GM18508 (cell line): ENCODE data around the gene FAM163B.

ENCODE experiments used
- ATAC-seq: cut with Tn5 transposase; IDR thresholded peaks from one replicate; pipeline ENCODE4 v1.9.1; 2021; ENCODE audit warnings: moderate number of reproducible peaks; ENCODE audit not compliant: insufficient read depth, unreplicated experiment

Gene FAM163B

DNA sequence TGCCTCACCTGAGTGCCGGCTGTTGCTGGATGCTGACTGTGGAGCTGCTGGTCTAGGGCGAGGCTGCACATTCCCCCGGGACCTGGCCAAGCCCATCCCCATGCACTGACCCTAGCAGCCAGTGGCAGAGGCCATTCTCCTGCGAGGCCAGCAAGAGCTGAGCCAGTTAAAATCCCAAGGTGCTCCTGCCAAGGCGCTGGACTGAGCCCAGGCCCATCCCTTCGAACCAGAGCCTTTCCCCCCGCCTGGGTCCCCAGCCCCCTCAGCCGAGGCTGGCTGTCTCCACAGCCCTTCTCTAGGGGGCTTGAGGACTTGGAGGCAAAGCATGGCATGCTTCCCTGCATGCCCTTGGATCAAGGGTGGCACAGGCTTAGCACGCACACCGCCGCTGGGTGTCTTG lies 73.1 kb downstream of the FAM163B start:
- no peak for ATAC-seq

DNA sequence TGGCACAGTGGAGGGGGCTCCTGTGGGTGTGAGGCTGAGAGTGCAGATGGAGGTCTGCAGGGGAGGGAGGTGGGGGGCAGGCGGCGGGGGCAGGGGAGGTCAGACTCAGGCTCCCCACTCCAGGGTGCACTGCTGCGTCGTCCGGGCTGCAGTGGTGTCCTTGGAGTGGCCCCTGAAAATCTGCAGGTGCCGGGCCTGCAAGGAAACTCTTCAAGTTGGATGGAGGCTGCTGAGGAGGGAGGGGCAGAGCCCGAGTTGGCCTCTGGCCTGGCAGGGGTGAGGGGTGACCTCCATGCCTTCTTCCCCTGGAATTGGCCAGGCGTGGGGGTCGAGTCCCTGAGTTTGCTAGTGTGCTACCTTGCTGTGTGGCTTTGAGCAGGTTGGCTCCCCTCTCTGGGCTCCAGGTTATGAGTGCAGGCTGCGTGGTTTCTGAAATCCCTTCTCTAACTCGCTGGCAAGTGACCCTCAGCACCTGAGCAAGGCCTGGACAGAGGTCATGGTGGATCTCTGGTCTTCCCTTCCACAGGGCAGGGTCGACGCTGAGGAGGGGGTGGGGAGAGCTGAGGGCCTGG lies 73.8 kb downstream of the FAM163B start:
- no peak for ATAC-seq

DNA sequence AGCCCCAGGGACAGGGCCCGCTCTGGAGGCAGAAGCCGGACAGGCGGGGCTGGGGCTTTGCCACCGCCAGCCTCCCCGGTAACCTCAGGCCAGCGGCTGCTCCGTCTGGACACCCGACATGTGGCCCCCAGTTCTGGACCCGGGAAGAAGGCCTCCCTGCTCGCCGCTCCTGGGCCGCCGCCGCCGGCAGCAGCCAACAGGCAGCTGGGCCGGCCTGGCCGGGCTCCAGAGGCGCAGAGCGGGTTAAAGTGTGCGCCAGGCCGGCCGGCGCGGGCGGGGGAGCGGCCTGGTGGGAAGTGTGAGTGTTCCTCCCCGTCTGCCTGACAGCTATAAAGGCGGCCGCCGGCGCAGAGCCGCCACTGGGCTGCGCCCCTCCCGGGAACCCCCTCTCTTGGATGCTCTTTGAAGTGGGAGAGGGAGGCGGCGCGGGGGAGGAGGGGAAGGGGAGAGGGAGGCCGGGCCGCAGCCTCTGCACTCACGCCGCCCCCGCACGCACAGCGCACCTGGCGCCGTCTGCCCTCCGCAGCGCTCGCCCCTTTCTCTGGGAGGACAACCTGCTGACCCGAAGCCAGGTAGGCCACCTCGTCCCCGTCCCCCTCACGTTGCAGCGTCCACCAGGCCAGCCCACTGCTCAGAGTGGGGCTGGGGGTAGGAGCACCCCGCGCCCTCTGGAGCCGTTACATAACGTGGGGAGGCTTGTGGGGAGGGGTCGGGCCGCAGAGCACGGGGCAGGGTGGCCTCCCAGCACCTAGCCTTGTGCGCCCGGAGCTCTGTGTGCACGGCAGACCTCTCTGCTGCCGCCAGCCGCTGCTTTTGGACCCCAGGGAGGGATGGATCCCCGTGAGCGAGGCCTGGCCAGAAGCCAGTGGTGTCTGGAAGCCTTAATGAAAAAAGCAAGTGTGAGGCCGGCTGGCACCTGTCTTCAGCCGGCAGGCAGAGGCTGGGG lies 74.6 kb downstream of the FAM163B start, which contains the start of gene ADAMTSL2:
ADAMTSL2 (plus strand) TSS at position 359 of the 946 bp plus-strand sequence. CDS start 2,009 bp downstream, outside the sequence.
- no peak for ATAC-seq

DNA sequence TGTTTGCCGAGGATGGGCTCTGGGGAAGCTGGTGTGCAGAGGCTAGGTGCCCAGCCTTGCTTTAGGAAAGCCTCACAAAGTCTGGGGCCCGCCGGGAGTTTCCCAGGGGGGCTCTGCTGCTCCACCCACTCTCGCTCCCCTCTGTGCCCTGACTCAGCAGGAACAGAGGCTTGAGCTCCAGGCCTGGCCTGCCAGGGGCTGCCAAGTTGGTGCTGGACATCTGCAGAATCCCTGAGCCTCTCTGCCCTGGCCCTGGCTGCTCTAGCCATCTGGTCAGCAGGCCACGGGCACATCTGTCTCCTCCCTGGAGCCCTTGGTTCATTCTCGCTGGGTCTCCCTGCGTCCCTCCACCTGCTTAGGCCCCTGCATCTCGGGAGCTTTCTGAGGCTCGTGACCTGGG lies 75.3 kb downstream of the FAM163B start:
- ATAC-seq: no peak

DNA sequence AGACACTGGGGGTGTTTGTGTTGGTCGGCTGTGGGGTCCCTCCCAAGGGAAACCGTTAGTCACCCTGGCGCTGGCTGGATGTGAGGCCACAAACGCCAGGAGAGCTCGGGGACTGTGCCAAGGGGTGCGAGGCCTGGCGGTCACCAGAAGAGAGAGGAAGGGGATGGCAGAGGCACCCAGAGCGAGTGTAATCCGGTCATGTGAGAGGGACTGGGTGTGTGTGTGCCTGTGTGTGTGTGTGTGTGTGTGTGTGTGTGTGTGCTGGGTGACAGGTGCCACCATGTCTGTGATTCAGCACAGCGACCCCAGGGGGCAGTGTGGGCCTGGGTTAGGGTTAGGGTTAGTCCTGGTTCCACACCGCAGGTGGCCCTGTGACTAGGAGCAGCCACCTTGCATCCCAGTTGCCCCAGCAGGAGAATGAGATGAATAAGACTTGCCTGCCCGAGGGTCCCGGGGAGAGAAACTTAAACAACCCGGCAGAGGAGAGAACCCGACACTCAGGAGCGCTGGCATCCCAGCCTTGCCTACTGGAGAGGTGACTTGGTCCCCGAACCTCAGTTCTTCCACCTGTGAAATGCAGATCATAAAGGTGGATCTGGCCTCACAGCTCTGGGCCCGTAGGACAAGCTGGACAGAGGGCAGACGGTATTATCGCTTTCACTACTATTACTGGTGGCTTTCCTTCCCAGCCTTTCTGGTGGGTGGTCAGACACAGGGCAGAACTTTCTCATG lies 76.1 kb downstream of the FAM163B start:
- ATAC-seq: no peak

DNA sequence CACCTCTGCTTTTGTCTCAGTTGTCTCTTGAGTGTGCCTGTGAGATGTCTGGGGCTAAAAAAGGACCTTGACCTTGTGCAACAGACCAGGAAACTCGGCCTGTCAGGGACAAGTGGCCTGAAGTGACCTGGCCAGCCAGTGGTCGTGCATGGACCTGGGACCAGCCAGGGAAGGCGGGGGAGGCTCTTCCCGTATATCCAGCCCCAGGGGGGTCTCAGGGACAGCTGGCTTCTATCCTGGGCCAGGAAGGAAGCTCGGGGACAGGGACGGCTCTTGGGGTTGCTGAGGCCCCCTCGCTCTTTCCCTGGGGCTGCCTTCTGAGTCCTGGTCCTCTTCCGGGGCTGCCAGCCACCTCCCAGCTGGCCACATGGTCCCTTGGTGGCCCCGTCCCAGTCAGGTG lies 77.9 kb downstream of the FAM163B start:
- no peak for ATAC-seq

DNA sequence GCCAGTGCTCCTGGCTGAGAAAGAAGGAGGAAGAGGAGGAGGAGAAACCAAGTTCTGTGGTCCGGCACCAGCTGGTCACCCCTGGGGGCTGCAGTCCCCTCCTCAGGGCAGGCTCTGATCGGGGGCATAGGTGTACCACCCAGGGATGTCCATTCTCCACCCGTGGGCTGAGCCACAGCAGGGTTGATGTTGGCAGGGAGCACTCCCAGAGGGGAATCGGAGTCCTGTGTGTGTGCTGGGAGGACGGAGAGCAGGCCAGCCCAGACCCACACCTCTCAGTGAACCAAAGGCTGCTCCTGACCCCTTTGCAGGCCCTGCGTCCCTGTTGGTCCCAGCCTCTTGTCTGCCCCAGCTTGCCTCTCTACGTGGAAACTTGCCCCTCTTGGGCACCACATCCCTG lies 79.3 kb downstream of the FAM163B start:
- no peak for ATAC-seq

DNA sequence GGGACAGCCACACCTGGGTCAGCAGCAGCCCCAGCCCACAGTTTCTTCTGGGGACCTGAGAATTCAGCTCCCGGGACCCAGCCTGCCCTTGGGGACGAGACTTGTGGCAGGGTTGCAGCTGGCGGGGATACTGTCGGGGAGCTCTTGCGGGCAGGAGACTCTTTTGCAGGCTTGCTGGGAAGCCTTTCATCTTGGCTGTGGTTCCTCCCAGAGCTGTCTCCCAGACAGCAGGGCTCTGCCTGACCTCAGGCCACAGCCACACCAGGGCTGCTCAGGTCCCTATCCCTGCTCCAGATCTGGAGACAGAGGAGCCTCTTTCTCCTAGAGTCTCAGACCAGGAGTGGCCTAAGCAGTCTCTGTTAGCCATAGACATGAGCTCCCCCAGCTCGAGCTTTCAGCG lies 79.7 kb downstream of the FAM163B start:
- ATAC-seq: no peak

DNA sequence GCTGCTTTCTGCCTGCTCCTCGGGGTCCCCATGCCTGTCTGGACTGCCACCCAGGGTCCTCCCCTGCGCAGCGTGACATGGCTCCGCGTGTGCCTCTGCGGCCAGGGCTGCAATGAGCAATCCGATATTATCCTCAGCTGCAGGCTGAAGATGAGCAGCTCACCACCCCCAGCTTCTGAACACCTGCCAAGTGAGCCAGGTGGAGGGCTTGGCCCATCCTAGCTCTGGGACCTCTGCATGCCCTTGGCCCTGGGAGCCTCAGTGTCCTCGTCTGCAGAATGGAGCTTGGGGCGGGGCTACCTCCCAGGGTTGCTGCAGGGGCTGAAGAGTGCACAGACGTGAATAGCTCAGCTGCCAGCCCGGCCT lies 80.3 kb downstream of the FAM163B start:
- ATAC-seq: no peak

DNA sequence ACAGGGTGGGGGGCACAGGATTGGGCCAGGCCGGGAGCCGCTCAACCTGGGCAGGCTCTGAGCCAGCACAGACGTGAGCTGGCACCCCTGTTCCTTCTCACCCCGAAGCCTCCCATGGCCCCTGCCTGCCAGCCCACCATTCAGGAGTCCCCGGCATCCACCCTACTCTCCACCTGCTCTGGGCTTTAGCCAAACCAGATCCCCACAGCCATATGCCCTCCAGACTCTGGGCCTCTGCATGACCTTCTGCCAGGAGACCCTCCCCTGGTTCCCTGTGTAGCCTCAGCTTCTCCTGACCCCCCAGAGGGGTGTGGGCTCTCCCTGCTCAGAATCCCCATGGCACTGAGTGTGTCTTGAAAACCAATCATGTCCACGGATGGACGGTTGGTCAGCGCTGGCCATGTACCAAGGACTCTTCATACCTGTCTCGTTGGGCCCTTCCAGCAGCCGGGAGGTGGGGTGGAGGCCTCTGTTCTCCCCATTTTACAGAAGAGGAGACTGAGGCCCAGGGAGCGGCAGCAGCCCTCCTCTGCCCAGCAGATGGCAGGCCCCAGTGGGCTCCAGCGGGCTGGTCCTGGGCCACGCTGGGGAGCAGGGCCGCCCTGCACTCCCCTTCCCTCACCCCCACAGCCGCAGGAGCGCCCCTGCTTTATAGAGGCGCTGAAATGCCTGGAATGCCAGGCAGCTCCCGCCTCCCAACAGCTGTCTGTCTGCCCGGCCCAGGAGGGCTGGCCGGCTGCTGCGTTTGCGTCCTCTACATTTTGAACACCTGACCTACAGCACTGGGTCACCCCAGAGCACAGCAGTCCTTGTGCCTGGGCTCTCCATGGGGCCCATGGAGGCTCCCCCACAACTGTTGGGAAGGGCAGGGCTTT lies 81.0 kb downstream of the FAM163B start:
- ATAC-seq: no peak

DNA sequence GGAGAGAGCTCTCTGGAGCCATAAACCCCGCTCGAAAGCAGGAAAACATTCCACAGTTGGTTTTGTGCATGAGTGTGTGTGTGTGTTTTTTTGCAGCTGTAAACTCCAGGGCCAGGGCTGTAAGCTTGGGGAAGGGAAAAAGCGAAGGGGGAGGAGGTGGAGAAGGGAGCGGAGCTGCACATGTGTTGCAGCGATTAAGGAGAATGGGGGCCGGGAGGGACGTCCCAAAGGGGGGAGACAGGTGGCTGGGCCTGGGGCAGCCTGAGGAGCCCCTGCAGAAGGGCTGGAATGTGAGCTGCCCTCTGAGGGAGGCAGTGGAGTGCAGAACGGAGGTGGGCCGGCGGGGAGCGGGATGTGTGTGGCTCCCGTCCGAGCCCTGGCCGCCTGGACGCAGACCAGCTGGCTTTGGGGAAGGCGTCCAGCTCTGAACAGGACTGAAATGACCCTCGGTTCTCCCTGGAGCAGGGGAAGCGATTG lies 81.7 kb downstream of the FAM163B start:
- no peak for ATAC-seq
